Stimulated activated CD4-positive, alpha-beta T cell treated with anti-CD3 and anti-CD28 coated beads, Interleukin-4, amount 100 ng/mL, for 4 hours (primary cell): Measurements from ENCODE around the gene ZNF511.
A peak's percentile ranks its signal among the peaks of the same experiment; 100 is the strongest.

Experiments used
- DNase-seq, 2 experiments: peaks; one replicate each; pipeline ENCODE4 v3.0.0-alpha.2; 2020

ZNF511 gene

DNA sequence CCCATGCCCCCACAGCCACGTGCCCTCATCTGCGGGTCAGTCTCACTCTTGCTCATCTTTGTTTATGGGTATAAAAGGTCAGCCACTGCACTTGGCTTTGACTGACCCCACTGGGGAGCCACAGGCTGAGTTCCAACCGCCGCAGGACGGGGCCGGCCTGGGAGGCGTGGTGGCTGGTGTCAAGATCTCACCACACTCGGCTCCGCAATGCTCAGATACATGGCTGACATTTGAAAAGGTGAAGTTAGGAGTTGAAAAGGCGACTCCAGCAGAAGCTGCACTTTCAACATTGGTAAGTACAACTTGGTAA lies 14.9 kb upstream of the ZNF511 start:
- DNase-seq = no peak

DNA sequence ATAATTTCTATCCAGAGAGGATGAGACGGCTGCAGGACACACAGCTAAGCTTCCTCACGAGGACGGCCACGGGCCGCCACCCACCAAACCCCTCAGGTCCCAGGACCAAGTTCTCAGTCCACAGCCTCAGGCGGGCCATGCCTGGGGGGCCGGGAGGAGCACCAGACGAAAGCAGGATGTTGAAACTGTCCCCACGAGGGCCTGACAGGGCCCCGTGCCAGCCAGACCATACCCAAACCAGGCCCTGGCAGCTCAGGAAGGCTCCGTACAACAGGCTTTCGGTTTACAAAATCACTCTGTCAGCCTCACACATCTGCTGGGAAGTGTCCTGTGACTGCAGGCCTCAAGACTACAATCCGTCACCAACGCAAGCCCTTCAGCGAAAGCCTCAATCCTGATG lies 14.5 kb upstream of the ZNF511 start:
- no peak for DNase-seq

DNA sequence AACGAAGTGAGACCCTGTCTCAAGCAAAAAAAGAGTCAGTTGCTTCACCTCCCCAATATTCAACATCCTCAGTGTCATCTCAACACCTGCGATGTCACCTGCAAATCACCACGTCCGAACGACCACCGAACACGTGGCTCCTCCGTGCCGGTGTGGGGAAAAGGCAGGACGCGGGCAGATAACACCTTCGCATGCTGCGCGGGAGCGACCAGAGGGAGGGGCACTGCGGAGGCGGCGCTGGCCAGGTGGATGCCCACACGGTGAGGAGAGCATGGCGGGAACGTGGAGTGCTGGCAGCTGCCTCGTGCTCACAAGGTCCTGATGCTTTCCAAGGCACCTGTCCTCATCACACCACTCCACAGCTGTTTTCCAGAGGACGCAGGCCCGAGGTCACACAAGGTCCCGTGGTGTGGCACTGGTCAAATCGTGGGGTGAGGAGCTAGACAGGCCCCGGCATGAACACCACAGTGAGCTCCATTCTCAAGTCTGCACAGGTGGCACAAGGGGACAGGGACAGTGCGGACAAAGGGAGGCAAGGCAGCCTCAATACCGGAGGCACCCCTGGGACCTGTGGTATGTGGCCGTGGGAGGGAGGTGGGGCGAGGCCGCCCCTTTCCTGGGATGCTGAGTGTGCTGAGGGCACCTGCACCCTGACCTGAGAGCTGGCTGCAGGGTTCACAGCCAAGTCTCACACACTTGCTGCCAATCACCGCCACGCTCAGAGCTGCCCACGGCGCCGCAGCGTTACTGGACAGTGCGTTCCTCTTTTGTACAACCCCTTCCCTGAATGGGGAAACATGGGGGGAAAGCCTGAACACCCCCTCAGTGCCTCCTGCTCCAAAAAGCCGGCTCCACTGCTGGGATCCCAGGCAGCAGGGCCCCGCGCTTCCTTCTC lies 13.0 kb upstream of the ZNF511 start:
- DNase-seq = no peak

DNA sequence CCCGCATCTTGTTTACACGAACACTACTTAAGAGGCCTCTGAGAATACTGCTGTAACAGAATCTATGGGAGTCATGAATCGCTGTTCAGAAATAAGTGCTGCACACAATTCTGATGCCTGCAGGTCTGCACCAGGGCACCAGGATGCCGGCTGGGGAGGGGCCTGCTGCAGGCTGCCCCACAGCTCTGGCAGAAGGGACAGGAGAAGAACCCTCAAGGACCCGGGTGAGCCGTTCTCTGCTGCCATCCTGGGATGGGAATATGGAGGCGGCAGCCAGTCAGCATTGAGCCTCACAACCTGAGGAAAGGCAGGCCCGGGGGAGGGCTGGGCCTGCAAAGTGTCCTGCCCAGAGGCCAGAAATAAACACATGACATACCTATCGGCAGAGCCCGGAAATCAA lies 11.2 kb upstream of the ZNF511 start:
- DNase-seq = no peak

DNA sequence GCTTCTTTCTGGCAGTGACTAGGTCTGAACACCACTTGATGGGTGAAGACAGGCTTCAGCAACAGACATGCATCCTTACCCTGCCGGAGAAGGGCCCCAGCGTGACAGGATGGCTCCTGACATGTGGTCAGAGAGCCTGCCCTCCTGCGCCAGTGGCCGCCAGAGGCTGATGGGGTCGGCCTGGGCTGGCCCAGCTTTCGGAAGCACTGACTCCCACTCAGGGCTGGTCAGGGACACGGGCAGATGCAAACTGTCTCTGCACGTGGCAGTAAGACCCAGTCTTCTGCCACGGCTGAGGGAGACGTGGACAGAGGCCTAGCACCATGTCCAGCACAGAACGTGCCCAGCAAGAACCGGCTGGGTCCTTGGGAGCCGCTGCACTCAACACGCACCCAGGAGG lies 10.2 kb upstream of the ZNF511 start:
- DNase-seq = no peak

DNA sequence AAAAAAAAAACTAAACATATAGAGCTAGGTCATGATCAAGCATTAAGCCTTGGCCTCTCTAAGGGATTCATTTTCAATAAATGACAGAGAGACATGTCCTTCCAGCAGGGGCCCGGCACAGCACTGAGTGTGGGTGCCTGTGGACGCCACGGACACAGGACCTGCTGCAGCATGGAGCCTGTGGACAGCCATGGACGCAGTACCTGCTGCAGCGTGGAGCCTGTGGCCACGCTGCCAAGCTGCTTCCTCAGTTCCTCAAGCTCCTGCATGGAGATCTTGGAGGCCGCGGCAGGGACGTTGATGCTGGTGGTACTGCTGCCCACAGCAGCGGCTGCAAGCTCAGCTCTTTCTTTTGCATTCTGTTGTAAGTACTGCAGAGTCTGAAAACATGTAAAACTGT lies 9.5 kb upstream of the ZNF511 start:
- no peak for DNase-seq

DNA sequence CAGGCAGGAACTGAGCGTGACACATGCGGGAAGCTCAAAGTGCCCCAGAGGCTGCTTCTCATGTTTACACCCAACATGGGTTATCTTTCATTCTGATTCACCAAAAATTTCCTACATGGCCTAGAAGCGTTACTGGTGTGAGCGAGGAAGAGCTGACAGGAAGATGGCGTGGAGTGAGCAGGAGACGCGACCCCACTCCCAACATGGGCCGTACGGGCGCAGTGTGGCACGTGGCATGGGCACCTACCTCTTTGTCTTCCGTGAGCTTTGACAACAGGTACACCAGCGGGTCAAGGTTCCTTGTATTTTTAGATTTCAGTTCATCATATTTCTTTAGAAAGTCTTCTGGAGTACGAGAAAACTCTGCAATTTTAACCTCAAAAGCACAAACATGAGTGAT lies 9.0 kb upstream of the ZNF511 start:
- DNase-seq = no peak

DNA sequence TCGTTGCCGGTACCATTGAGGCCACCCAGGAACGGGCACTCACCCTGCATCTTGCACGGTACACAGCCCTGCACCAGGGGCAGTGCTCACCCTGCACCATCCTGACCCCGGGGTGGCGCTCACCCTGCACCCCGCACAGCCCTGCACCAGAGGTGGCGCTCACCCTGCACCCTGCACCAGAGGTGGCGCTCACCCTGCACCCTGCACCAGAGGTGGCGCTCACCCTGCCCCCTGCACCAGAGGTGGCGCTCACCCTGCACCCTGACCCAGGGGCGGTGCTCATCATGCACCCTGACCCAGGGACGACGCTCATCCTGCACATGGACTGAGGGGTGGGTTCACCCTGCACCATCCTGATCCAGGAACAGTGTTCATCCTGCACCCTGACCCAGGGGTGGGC lies 6.5 kb upstream of the ZNF511 start:
- no peak for DNase-seq

DNA sequence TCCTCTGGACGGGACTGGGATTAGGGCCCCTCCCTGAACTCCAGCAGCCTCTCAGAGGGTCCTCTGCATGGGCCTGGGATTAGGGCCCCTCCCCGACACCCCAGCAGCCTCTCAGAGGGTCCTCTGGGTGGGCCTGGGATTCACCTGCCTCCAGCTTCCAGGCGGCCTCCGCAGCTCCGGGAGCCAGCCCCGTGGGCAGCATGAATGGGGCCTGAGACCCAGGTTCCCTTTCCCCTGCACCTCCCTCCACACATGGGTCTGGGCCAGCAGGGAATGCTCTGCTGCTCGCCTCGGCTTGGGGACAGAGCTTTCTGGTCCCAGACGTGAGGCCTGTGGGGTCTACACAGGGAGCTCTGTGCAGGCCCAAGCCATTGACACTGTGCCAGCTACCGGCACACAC lies 5.5 kb upstream of the ZNF511 start:
- DNase-seq = no peak

DNA sequence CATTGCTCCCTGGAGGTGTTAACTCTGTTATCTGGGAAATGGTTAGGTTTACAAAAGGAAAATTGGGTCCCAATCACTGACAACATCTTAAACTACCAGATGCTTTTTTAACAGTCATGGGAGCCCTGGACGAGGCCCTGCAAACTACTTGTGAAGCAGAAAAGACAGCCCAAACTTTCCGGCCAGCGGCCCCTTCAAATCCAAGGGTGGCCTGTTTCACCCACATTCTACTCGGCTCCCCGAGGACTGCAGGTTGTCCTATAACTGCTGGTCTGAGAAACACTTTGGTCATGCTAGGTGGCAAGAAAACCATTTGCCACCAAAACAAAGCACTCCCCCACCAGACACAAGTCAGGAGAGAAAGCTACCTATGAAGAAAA lies 2.6 kb upstream of the ZNF511 start:
- DNase-seq = no peak

DNA sequence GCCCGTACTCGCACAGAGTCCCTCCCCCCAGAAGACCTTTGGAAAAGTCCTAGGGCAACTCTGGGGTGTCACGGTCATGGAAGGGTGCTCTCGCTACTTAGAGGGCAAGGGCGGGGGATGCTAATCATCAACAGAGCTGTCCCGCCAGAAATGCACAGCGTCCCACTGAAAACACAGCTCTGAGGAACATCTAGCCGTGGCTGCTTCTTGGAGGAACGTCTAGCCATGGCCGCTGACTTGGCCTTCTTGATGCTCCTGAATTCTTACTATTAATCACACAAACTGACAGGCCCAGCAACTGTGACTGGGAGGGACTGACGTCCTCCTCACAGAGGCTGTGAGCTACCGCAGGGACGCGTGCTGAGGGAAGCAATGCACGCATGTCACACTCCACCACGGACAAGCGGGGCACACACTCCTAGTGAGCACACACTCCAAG lies 1.8 kb upstream of the ZNF511 start:
- DNase-seq = no peak

DNA sequence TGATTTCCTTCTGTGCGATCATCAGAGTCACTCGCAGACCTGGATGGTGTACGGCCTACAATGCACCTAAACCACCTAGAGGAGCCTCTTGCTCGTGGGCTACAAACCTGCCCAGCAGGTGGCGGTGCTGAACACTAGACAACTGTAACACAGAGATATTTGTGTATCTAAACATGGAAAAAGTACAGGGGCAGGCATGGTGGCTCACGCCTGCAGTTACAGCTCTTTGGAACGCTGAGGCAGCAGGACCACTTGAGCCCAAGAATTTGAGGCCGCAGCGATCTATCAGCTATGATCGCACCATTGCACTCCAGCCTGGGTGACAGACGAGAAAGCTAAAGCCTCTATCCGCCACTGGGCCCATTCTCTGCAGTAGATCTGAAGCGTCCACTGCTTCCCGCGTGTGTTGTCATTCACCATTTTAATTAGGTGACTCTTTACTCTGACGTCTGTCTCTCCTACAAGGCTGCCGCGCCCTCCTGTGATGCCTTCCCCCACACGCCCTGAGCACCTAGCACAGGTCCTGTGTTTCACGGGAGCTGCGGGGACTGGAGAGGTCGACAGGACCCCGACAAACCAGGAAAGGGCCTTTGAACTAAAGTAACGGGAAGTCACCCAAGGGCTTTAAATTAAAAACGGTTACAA lies 816 bp upstream of the ZNF511 start:
- peak; percentile 82 to 83 for DNase-seq

DNA sequence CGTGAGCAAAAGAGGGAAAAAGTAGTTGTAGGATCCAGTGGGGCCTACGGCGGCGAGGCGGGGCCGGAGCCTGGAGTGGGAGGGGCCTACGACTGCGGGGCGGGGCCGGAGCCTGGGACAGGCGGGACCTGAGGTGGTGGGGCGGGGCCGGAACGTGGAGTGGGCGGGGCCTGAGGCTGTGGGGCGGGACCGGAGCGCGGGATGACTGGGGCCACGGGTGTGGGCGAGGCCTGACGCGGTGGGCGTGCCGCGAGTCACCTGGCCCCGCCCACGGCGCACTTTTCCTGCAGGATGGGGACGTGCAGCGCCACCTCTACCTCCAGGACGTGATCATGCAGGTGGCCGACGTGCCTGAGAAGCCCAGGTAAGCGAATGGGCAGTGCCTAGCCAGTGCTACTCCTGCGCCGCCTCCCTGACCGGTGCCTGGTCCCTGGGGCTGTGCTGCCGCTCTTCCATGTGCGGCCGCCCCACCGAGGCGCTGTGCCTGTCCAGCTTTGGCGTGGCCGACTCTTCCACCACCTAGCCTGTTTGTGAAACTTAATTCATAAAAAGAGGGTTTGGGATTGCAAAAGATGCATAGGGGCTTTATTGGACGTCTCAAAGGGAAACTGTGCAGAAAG lies 496 bp downstream of the ZNF511 start:
- DNase-seq = peak; percentile 84 to 94

DNA sequence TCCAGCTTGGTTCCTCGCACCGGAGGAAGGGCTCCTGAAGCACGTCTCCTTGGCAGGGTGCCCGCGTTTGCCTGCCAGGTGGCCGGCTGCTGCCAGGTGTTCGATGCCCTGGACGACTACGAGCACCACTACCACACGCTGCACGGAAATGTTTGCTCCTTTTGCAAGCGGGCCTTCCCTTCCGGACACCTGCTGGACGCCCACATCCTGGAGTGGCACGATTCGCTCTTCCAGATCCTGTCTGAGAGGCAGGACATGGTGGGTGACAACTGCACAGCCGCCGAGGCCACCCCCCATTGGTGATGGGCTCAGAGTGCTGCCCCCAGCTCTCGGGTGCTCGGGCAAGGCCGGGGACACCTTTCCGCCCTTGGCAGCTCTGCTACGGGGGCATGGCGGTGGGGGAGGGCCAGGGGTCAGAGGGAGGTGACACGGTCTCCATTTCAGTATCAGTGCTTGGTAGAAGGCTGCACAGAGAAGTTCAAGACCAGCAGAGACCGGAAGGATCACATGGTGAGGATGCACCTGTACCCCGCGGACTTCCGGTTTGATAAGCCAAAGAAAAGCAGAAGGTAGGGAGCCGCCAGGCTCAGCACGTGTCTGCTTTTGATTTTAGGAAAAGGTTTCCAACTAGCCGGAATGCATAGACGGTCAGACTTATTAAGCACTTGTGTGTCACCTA lies 1.1 kb downstream of the ZNF511 start:
- no peak for DNase-seq

DNA sequence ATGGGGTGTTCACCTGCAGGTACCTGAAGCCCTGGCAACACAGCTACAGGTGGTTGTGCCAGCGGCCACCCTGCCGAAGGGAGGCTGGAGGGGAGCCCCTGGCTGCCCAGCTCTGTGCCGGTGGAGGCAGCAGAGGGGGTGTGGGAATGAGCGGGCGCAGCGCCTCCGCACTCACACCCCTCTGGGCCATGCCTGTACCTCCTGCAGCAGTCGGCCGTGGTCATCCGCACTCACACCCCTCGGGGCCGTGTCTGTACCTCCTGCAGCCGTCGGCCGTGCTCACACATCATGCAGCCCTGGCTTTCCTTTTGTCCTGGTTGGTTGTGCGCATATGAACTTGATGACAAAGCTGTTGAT lies 1.7 kb downstream of the ZNF511 start:
- DNase-seq = no peak

DNA sequence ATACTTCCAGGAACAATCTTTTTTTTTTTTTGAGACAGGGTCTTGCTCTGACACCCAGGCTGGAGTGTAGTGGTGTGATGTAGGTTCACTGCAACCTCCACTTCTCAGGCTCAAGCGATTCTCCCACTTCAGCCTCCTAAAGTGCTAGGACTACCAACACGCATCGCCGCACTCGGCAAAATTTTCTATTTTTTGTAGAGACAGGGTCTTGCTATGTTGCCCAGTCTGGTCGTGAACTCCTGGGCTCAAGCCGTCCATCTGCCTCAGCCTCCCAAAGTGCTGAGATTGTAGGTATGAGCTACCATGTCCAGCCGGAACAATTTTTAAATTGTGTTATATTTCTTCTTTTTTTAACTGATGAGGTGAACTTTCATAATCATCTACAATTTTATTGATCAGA lies 2.1 kb downstream of the ZNF511 start:
- no peak for DNase-seq

DNA sequence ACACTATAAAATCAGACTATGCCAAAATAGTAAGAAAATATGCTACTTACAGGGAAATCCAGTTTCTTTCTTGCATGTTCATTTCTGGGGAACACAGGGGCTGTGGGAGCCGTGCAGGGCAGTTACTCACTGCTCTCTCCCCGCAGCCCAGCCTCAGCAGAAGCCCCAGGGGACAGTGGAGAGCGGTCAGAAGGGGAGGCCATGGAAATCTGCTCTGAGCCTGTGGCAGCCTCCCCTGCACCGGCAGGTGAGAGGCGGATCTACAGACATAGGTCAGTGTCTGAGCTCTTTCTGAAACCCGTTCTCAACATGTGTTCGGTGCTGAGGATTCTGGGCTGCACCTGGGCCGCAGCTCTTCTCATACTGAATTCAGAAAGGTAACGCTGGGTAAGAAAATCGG lies 2.9 kb downstream of the ZNF511 start:
- no peak for DNase-seq

DNA sequence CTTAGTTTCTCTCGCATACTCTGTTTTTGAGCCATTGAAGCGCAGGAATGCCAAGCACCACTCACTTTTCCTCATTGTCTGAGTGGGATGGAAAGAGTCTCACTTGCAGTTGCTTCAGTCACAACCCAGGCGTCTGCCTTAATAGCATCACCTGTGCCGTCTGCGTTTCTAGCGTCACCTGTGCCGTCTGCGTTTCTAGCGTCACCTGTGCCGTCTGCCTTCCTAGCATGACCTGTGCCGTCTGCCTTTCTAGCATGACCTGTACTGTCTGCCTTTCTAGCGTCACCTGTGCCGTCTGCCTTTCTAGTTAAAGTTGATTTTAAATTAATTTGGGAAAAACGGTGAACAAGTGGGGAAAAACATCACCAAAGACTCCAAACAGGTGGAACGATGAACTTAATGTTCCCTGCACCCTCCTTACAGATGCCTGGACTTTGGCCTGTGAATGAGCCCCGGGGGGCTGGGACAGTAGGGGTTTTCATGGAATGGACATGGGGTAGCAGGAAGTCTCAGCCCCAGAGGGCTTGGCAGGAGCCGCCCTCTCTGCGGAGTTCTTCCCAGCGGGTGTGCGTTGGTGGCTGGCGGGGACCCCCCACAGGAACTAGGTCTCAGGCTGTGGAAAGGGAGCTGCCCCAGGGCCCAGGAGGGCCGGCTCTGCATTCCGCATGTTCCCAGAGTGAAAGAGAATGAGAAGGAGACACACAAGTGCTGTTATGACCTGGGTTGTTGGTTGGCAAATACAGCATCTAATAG lies 3.5 kb downstream of the ZNF511 start:
- DNase-seq = no peak

DNA sequence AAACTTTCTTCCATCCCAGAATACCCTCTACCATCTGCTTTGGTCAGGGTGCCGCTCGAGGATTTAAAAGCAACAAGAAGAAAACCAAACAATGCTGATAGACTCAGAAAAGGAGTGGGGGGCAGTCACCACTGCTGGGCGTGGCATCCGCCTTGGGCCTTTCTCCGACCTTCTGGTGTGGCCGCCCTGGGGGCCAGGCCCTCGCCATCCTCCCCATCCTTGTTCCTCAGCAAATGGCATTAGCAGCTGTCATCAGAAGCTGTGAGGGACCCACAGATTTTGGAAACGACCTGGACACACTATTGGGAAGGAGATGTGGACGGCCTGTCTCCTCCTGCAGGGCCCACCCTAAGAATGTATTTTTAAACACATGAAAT lies 4.0 kb downstream of the ZNF511 start:
- DNase-seq = no peak

DNA sequence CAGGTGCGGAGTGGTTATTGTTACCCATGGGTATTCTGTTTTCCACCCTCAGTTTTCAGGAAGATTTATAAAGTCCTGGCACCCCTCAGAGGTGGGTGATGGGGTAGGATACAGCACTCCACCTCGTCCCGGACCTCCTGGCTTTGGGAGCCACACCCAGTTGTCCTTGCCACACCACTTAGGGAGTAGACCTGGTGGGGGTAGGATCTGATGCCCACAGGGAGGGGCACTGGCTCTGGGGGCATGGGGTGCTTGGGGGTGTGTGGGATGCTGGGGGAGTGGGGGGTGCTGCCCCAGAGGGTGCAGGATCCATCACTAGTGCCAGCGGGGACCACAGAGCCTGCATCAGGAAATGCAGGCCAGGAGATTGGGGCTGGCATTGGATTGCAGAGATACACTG lies 4.5 kb downstream of the ZNF511 start:
- DNase-seq = no peak

DNA sequence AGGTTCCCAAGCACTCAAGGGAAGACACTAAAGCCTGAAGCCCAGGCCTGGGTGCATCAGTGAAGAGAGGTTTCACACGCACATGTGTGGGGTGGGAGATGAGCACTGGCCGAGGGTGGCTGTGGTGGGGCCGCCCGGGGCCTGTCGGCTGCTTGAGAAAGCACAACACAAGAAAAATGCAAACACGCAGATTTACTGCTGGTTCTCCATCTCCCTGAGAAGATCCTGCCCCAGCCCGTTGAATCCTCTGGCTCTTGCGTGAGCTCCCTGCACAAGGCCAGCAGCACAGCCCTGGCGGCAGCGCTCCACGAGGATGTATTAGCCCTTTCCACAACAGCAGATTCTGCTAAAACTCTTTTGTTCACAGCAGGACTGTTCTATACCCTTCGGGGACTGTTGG lies 6.2 kb downstream of the ZNF511 start:
- DNase-seq = no peak

DNA sequence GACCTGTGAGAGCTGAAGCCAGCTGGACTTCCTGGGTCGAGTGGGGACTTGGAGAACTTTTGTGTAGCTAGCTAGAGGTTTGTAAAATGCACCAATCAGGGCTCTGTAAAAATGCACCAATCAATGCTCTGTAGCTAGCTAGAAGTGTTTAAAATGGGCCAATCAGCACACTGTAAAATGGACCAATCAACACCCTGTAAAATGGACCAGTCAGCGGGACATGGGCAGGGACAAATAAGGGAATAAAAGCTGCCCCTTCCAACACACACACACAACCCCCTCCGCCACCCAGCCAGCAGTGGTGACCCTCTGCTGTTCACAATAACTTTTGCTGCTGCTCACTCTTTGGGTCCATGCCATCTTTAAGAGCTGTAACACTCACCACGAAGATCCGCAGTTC lies 7.1 kb downstream of the ZNF511 start:
- DNase-seq = no peak

DNA sequence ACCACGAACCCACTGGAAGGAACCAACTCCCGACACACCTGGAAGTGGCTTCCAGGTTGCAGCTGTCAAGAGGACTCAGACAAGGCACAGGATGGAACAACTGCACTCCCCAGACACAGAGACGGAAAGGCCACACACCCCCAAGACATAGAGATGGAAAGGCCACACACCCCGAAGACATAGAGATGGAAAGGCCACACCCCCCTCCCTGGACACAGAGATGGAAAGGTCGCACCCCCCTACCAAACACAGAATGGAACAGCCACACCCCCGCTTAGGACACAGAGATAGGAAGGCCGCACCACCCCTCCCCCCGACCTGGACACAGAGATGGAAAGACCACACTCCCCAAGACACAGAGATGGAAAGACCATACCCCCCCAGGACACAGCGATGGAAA lies 7.6 kb downstream of the ZNF511 start:
- DNase-seq = no peak
